Keratinocyte (primary cell): ENCODE measurements around the gene CCDC60. TPM values are rescaled to one million over a fixed set of nuclear protein-coding genes. Genes with fewer than 3 reads are reported as not detected.

Source experiments
- DNase-seq: peaks from one replicate; pipeline ENCODE4 v3.0.0-alpha.2; 2011; ENCODE audit warnings: low read depth, missing footprints, low spot score
- FAIRE-seq: peaks from 2 replicates; lab custom pipeline; 2011; peaks lifted over from hg19 to GRCh38; lab: Jason Lieb, UNC
- H2AFZ ChIP-seq: 2 replicates; pipeline ENCODE4 v1.6.0; 2012; ENCODE audit warnings: low read length, control low read depth, inconsistent platforms; ENCODE audit not compliant: control insufficient read depth
- H3K27ac ChIP-seq: 2 replicates; pipeline ENCODE4 v1.5.1; 2011; ENCODE audit warnings: low read length; ENCODE audit not compliant: control insufficient read depth, insufficient read depth
- H3K27me3 ChIP-seq: 3 replicates; pipeline ENCODE4 v1.6.0; 2011; ENCODE audit warnings: low read length; ENCODE audit not compliant: control insufficient read depth, insufficient read depth; ENCODE audit errors: extremely low read depth
- H3K36me3 ChIP-seq, 2 experiments: 2 replicates in 1 of 2; 3 replicates in 1 of 2; pipeline ENCODE4 v1.5.1; 2011; ENCODE audit warnings: low read length in 2 of 2, mild to moderate bottlenecking in 1 of 2; ENCODE audit not compliant: control insufficient read depth in 2 of 2, insufficient read depth in 2 of 2; ENCODE audit errors: extremely low read depth in 1 of 2
- H3K4me1 ChIP-seq: 3 replicates; pipeline ENCODE4 v1.5.1; 2011; ENCODE audit warnings: low read length; ENCODE audit not compliant: control insufficient read depth, insufficient read depth; ENCODE audit errors: extremely low read depth
- H3K4me2 ChIP-seq: 3 replicates; pipeline ENCODE4 v1.6.0; 2011; ENCODE audit warnings: low read depth, low read length; ENCODE audit not compliant: control insufficient read depth, insufficient read depth; ENCODE audit errors: extremely low read depth
- H3K4me3 ChIP-seq, 3 experiments: fragments of 200-600 bp in 1 of 3; sonication (generic) in 1 of 3; 2 replicates in 2 of 3; 3 replicates in 1 of 3; pipeline ENCODE4 v1.5.1; 2011 to 2016; ENCODE audit warnings: low read length in 3 of 3, mild to moderate bottlenecking in 3 of 3, control low read depth in 2 of 3, inconsistent platforms in 1 of 3, low read depth in 1 of 3, mixed read lengths in 1 of 3, mixed run types in 1 of 3, moderate library complexity in 1 of 3; ENCODE audit not compliant: control insufficient read depth in 2 of 3, insufficient read depth in 2 of 3; ENCODE audit errors: extremely low read depth in 1 of 3
- H3K79me2 ChIP-seq: 2 replicates; pipeline ENCODE4 v1.6.0; 2012; ENCODE audit warnings: low read length; ENCODE audit not compliant: control insufficient read depth, insufficient read depth
- H3K9ac ChIP-seq: 3 replicates; pipeline ENCODE4 v1.6.0; 2011; ENCODE audit warnings: low read length; ENCODE audit not compliant: control insufficient read depth, insufficient read depth; ENCODE audit errors: extremely low read depth
- H3K9me1 ChIP-seq: 3 replicates; pipeline ENCODE4 v1.6.0; 2011; ENCODE audit warnings: low read length; ENCODE audit not compliant: control insufficient read depth, insufficient read depth; ENCODE audit errors: extremely low read depth
- H3K9me3 ChIP-seq: 2 replicates; pipeline ENCODE4 v1.5.1; 2012; ENCODE audit warnings: low read depth, low read length; ENCODE audit not compliant: control insufficient read depth
- H4K20me1 ChIP-seq: 3 replicates; pipeline ENCODE4 v1.6.0; 2011; ENCODE audit warnings: low read length; ENCODE audit not compliant: control insufficient read depth, insufficient read depth; ENCODE audit errors: extremely low read depth
- CTCF ChIP-seq, 3 experiments: IDR thresholded peaks in 1 of 3; conservative IDR thresholded peaks in 1 of 3; optimal IDR thresholded peaks in 1 of 3; 2 replicates in 2 of 3; 3 replicates in 1 of 3; pipeline versions ENCODE3 to v1.5.1; 2011; ENCODE audit warnings: low read length in 3 of 3, mild to moderate bottlenecking in 3 of 3, moderate library complexity in 2 of 3, control low read depth in 1 of 3, inconsistent platforms in 1 of 3; ENCODE audit not compliant: insufficient read depth in 2 of 3; ENCODE audit errors: extremely low read depth in 1 of 3
- EZH2 ChIP-seq: IDR thresholded peaks from one replicate; pipeline ENCODE4 v1.6.1; 2012; ENCODE audit warnings: inconsistent platforms, mild to moderate bottlenecking, low read length, moderate library complexity
- dilution Hi-C: fragments of 300-500 bp; cut with MboI; formaldehyde crosslinking; loops from one replicate; pipeline ENCODE4 v1.7.0; 2020; ENCODE audit warnings: low sequenced_read_pairs; ENCODE audit not compliant: extremely low pct_ligation_motif_present
- polyA plus RNA-seq, 5 experiments: library from polyadenylated mRNA; depleted of rRNA in 3 of 5; stranded (reverse) in 3 of 5; stranded (forward) in 1 of 5; unstranded in 1 of 5; fragments of >200 nt; gene quantifications; 1 replicate in 1 of 5; 2 replicates in 3 of 5; 3 replicates in 1 of 5; pipeline versions ENCODE4 v1.2.1 to v1.2.3, GENCODE V29; 2011 to 2012; ENCODE audit warnings: missing spikeins in 2 of 5, low read depth in 1 of 5, low replicate concordance in 1 of 5

Gene CCDC60
- polyA plus RNA-seq, 1 donor (not counting 4 experiments of a cell fraction or from before 2014, with no cell fraction given): 0.09 TPM

GRCh38 chr12:119301379-119301778 is 33.1 kb upstream of the CCDC60 start:
- DNase-seq: no peak
- H3K9ac ChIP-seq: no peak overlapping the region
- H3K4me1 ChIP-seq: no peaks in the 10 kb centered on the region
- no peak for TF ChIP-seq EZH2
- no peak for TF ChIP-seq CTCF (optimal IDR thresholded peaks at IDR 0.05 in 1 of 3, IDR thresholded peaks at IDR 0.05 in 1 of 3, conservative IDR thresholded peaks at IDR 0.05 in 1 of 3; ENCODE audit: extremely low read depth in 1 of 3, insufficient read depth in 2 of 3, low read length in 3 of 3)
- no peak for FAIRE-seq
- H3K79me2 ChIP-seq: no peaks in the 10 kb centered on the region
- no peaks in the 10 kb centered on the region for H3K9me1 ChIP-seq
- no peak overlapping the region for H3K27ac ChIP-seq
- no peak overlapping the region for H3K4me2 ChIP-seq
- H3K27me3 ChIP-seq: no peaks in the 10 kb centered on the region
- no peaks in the 10 kb centered on the region for H4K20me1 ChIP-seq
- no peaks in the 10 kb centered on the region for H3K9me3 ChIP-seq
- no peaks in the 10 kb centered on the region for H3K36me3 ChIP-seq
- H2AFZ ChIP-seq: no peak overlapping the region
- dilution Hi-C loops: no loop called here
- H3K4me3 ChIP-seq: no peak overlapping the region

GRCh38 chr12:119302451-119303080 is 32.0 kb upstream of the CCDC60 start:
- no peak overlapping the region for H3K4me3 ChIP-seq
- no peaks in the 10 kb centered on the region for H3K9me1 ChIP-seq
- H2AFZ ChIP-seq: no peak overlapping the region
- FAIRE-seq: no peak
- H3K9ac ChIP-seq: no peak overlapping the region
- no peak for DNase-seq
- no peak overlapping the region for H3K4me2 ChIP-seq
- H3K27ac ChIP-seq: no peak overlapping the region
- no peaks in the 10 kb centered on the region for H3K4me1 ChIP-seq
- no peaks in the 10 kb centered on the region for H4K20me1 ChIP-seq
- H3K27me3 ChIP-seq: no peaks in the 10 kb centered on the region
- no peaks in the 10 kb centered on the region for H3K79me2 ChIP-seq
- dilution Hi-C loops: no loop called here
- H3K9me3 ChIP-seq: no peaks in the 10 kb centered on the region
- H3K36me3 ChIP-seq: no peaks in the 10 kb centered on the region
- TF ChIP-seq CTCF (optimal IDR thresholded peaks at IDR 0.05 in 1 of 3, IDR thresholded peaks at IDR 0.05 in 1 of 3, conservative IDR thresholded peaks at IDR 0.05 in 1 of 3; ENCODE audit: extremely low read depth in 1 of 3, insufficient read depth in 2 of 3, low read length in 3 of 3): no peak
- no peak for TF ChIP-seq EZH2
